GM21515 (cell line): ENCODE measurements around the gene SMIM26.

Source experiments
- ATAC-seq: cut with Tn5 transposase; IDR thresholded peaks from one replicate; pipeline ENCODE4 v1.9.1; 2021; ENCODE audit not compliant: unreplicated experiment

The SMIM26 gene

GRCh38 chr20:18580012-18580411 is 12.8 kb downstream of the SMIM26 start:
- ATAC-seq, result no peak

GRCh38 chr20:18585134-18585533 is 17.9 kb downstream of the SMIM26 start:
- no peak for ATAC-seq

- ATAC-seq, result peak; percentile 94
Observed at GRCh38 chr20:18587665-18588573, 20.7 kb downstream of the SMIM26 start, which contains the start of gene DTD1. DTD1 (plus strand) TSS chr20:18588054; CDS start chr20:18588073, 19 bp downstream.

- no peak for ATAC-seq
Observed at GRCh38 chr20:18588574-18588933, 21.3 kb downstream of the SMIM26 start.

- ATAC-seq, result no peak
Observed at GRCh38 chr20:18589941-18590674, 22.9 kb downstream of the SMIM26 start.

GRCh38 chr20:18596270-18596669 is 29.0 kb downstream of the SMIM26 start:
- no peak for ATAC-seq

- ATAC-seq, result no peak
Observed at GRCh38 chr20:18609741-18610140, 42.5 kb downstream of the SMIM26 start.

GRCh38 chr20:18611492-18611891 is 44.3 kb downstream of the SMIM26 start:
- ATAC-seq, result no peak

- no peak for ATAC-seq
Observed at GRCh38 chr20:18613553-18613952, 46.3 kb downstream of the SMIM26 start.

GRCh38 chr20:18614244-18614643 is 47.0 kb downstream of the SMIM26 start:
- no peak for ATAC-seq

GRCh38 chr20:18615020-18615650 is 47.9 kb downstream of the SMIM26 start:
- ATAC-seq, result no peak
